GM23248 (cell line): Measurements from ENCODE around the gene MYO1E. TPM values are rescaled to one million over a fixed set of nuclear protein-coding genes. Genes with fewer than 3 reads are reported as not detected.

Experiments
- DNase-seq: peaks from one replicate; pipeline ENCODE4 v3.0.0-alpha.2; 2015
- H2AFZ ChIP-seq: fragments of 200-600 bp; sonication (generic); 2 replicates; pipeline ENCODE4 v1.6.1; 2016; ENCODE audit warnings: antibody characterized with exemption
- H3F3A ChIP-seq: fragments of 200-600 bp; sonication (generic); 2 replicates; pipeline ENCODE4 v1.6.1; 2016; ENCODE audit warnings: mild to moderate bottlenecking, antibody characterized with exemption, mixed run types; ENCODE audit not compliant: insufficient read depth
- H3K27ac ChIP-seq: fragments of 200-600 bp; sonication (generic); 2 replicates; pipeline ENCODE4 v1.5.1; 2016; ENCODE audit warnings: mild to moderate bottlenecking
- H3K27me3 ChIP-seq: fragments of 200-600 bp; sonication (generic); replicated peaks from 2 replicates; pipeline ENCODE4 v1.6.1; 2016; ENCODE audit warnings: mild to moderate bottlenecking; ENCODE audit not compliant: insufficient read depth
- H3K36me3 ChIP-seq: fragments of 200-600 bp; sonication (generic); 2 replicates; pipeline ENCODE4 v1.6.1; 2016; ENCODE audit warnings: low read depth, mild to moderate bottlenecking
- H3K4me1 ChIP-seq: fragments of 200-600 bp; sonication (generic); 2 replicates; pipeline ENCODE4 v1.6.1; 2016; ENCODE audit warnings: mild to moderate bottlenecking; ENCODE audit not compliant: insufficient read depth
- H3K4me2 ChIP-seq: fragments of 200-600 bp; sonication (generic); one replicate; pipeline ENCODE4 v1.6.1; 2016; ENCODE audit warnings: mild to moderate bottlenecking; ENCODE audit not compliant: unreplicated experiment
- H3K4me3 ChIP-seq: fragments of 200-600 bp; sonication (generic); 2 replicates; pipeline ENCODE4 v1.5.1; 2016; ENCODE audit warnings: mild to moderate bottlenecking
- H3K79me2 ChIP-seq: fragments of 200-600 bp; sonication (generic); 2 replicates; pipeline ENCODE4 v1.6.1; 2016; ENCODE audit warnings: mild to moderate bottlenecking; ENCODE audit not compliant: insufficient read depth
- H3K9ac ChIP-seq: fragments of 200-600 bp; sonication (generic); 2 replicates; pipeline ENCODE4 v1.6.1; 2016; ENCODE audit warnings: mild to moderate bottlenecking
- H3K9me2 ChIP-seq: fragments of 200-600 bp; sonication (generic); 2 replicates; pipeline ENCODE4 v1.6.1; 2016; ENCODE audit warnings: mixed run types, mild to moderate bottlenecking, moderate library complexity; ENCODE audit not compliant: insufficient read depth
- H3K9me3 ChIP-seq: fragments of 200-600 bp; sonication (generic); one replicate; pipeline ENCODE4 v1.6.1; 2017; ENCODE audit warnings: low read depth
- H4K20me1 ChIP-seq: fragments of 200-600 bp; sonication (generic); 2 replicates; pipeline ENCODE4 v1.6.0; 2016; ENCODE audit not compliant: insufficient read depth
- EZH2 ChIP-seq: fragments of 200-600 bp; sonication (generic); IDR thresholded peaks from 2 replicates; pipeline ENCODE4 v1.6.1; 2018; ENCODE audit warnings: antibody characterized with exemption, mild to moderate bottlenecking; ENCODE audit not compliant: insufficient read depth, poor library complexity, severe bottlenecking
- EZH2phosphoT487 ChIP-seq: fragments of 200-600 bp; sonication (generic); IDR thresholded peaks from 2 replicates; pipeline ENCODE4 v1.6.1; 2018; ENCODE audit warnings: antibody characterized with exemption, moderate library complexity, mild to moderate bottlenecking, low read depth; ENCODE audit not compliant: insufficient read depth
- WGBS, 2 experiments: methylation state at CpG; one replicate each; pipeline ENCODE4 v1.1.6; 2015 to 2017; ENCODE audit warnings: low lambda C conversion rate in 2 of 2, low coverage in 1 of 2; ENCODE audit errors: missing lambda C conversion rate in 2 of 2; 5-methylcytosine and 5-hydroxymethylcytosine counted together
- in situ Hi-C: fragments of 300-500 bp; cut with MboI; formaldehyde crosslinking; loops from 2 replicates; pipeline ENCODE4 v1.15.0; 2020
- polyA plus RNA-seq: library from polyadenylated mRNA; unstranded; fragments of >200 nt; fragmentation: Nextera tagmentation; extraction: Ambion mirVana; gene quantifications from 2 replicates; pipeline ENCODE4 v1.2.1, GENCODE V29; 2016
- total RNA-seq: library from RNA; depleted of rRNA; stranded (reverse); fragments of >200 nt; shearing (Covaris generic); gene quantifications from 2 replicates; pipeline ENCODE4 v1.2.3, GENCODE V29; 2014

Gene MYO1E
- total and polyA plus RNA-seq, 2 experiments from 2014 or later = 155 to 190 TPM

DNA sequence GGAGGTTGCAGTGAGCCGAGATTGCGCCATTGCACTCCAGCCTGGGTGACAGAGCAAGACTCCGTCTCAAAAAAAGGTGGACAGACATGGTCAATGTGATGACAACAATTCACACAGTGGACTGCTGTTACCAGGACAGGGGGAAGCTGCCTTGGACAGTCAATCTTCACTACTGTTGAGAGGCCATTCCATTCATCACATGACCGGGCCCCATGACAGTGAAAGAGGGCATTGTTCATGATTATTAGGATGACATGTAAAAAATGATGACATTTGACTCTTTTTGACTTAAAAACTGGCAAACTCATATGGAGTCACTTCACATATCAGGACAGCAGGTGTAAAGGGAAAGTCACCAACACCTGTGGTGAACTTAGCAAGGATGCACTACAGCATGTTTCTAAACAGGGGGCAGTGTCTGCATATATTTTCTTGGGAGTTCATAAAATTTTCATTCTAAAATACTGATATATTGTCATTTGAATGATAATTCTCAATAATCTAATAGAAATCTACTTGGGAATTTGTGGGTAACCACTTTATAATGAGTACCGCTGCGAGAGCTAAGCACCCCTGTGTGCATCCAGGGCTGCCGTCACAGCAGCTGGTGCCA, 200.3 kb downstream of the MYO1E start:
- Histone ChIP-seq H3K4me1 (peaks cover 63% of the 10 kb centered on the region), H3K9me3 (no peaks in the 10 kb centered on the region)

DNA sequence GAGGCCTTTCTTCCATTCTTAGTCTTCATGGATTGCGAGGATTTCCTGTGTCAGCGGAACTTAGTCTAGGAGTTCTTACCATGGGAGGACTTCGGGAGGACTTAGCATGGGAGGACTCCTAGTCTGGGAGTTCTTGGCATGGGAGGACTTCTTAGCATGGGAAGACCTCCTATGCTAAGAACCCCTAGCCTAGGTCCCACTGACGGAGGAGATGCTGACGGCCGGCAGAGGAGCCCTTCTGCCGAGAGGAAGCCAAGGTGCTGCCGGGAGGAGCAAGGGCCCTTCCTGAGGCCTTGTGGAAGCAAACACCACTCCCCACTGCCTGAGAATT, 201.6 kb downstream of the MYO1E start:
- Histone ChIP-seq H3K27me3 (no peaks in the 10 kb centered on the region), H3K4me2 (peak overlapping the region; percentile 71), H3K4me3 (no peak overlapping the region), H3K9me2 (no peaks in the 10 kb centered on the region), H3K4me1 (peaks cover 67% of the 10 kb centered on the region), H4K20me1 (no peaks in the 10 kb centered on the region), H3F3A (peaks cover 84% of the 10 kb centered on the region), H3K79me2 (peaks cover 11% of the 10 kb centered on the region; the same call in 1 of the 2 replicates), H3K9ac (peak overlapping the region; percentile 81), H3K27ac (peak overlapping the region; percentile 98), H3K36me3 (peaks cover 20% of the 10 kb centered on the region), H3K9me3 (no peaks in the 10 kb centered on the region), H2AFZ (no peak overlapping the region)
- WGBS, 2 experiments = 71% methylated on average over 8 of the region's 8 CpGs
- in situ Hi-C loops = no loop called here
- no peak for TF ChIP-seq EZH2
- TF ChIP-seq EZH2phosphoT487 = no peak
- no peak for DNase-seq

More for the DNA sequence above, 200.3 kb downstream of the MYO1E start:
- Histone ChIP-seq H3K4me3 (no peak overlapping the region), H3K9me2 (no peaks in the 10 kb centered on the region), H3K27ac (no peak overlapping the region), H3K79me2 (no peaks in the 10 kb centered on the region), H3K27me3 (no peaks in the 10 kb centered on the region), H3K9ac (no peak overlapping the region), H3F3A (peaks cover 94% of the 10 kb centered on the region), H2AFZ (no peak overlapping the region), H4K20me1 (no peaks in the 10 kb centered on the region), H3K4me2 (no peak overlapping the region), H3K36me3 (peaks cover 18% of the 10 kb centered on the region)
- WGBS, 2 experiments = 94 to 96% methylated on average over 7 of the region's 7 CpGs
- no peak for TF ChIP-seq EZH2phosphoT487
- no peak for TF ChIP-seq EZH2
- peak; percentile 16 for DNase-seq
- in situ Hi-C loops = no loop called here

DNA sequence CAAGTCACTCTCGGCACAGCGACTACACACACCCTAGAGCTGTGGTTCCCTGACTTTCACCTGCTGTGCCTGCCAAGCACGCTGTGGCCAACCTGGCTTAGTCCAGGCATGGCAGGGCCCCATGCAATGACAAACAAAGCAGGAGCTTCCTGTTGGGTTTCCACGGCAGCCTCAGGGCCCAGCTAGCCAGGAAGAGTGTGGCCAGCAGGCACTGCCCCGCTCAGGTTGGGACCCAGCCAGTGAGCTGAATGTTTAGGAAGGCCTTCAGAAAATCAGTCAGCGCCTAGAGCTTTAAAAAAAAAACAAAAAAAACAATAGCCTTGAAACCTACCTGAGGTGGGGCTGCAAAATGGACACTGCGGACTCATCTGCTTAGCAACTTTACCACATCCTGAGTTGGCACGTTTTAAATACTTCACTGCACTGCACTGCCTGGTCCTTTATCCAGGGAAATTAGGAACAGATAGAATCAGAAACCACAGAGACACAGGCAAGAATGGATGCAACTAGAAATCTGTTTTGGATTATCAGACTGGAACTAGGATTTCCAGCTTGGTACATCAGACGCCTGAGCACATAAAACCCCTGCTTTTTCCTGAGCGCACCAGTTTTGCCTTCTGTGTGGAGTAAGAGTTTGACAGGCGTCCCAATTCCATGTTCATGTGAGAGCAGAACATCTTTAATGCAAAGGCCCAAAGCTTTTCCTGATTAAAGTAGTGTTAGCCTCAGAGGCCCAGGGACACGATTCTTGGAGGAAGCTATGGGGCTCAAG, 202.2 kb downstream of the MYO1E start:
- Histone ChIP-seq H3K9me3 (no peaks in the 10 kb centered on the region), H2AFZ (no peak overlapping the region), H3K4me1 (peaks cover 67% of the 10 kb centered on the region), H3K27ac (peak overlapping the region; percentile 98), H4K20me1 (no peaks in the 10 kb centered on the region), H3K27me3 (no peaks in the 10 kb centered on the region), H3K4me3 (peak overlapping the region; percentile 7; the same call in 1 of the 2 replicates), H3K79me2 (peaks cover 11% of the 10 kb centered on the region; the same call in 1 of the 2 replicates), H3K9ac (peak overlapping the region; percentile 81), H3K36me3 (peaks cover 26% of the 10 kb centered on the region), H3K9me2 (no peaks in the 10 kb centered on the region), H3K4me2 (peak overlapping the region; percentile 71), H3F3A (peaks cover 79% of the 10 kb centered on the region)
- in situ Hi-C loops = no loop called here
- peak; percentile 93 for DNase-seq
- WGBS, 2 experiments = 4 to 5% methylated on average over 12 of the region's 12 CpGs
- no peak for TF ChIP-seq EZH2phosphoT487
- no peak for TF ChIP-seq EZH2

DNA sequence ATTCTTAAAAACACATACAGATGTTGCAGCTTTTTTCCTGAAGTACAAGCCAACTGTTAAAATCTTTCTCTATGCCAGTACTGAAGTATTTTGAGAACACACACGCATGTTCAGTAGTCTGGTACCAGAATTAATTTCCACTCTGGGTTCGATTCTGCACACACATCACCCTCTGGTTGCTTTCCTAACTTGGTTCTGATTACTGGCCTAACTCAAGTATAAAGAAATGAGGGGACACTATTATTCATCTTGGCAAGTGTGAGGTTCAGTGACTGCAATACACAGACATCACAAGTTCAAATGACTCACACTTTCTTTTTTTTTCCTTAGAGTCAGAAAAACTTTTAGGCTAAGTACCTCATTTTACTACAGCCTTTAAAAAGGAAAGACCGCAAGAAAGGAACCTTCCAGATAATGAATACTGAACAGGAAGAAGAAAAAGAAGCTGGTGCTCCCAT, 203.4 kb downstream of the MYO1E start:
- Histone ChIP-seq H3K4me3 (0 out of 2 replicates have a peak overlapping the region, but pooled peaks have one; percentile 7), H3K79me2 (peaks cover 15% of the 10 kb centered on the region; the same call in 1 of the 2 replicates), H3K4me2 (peak overlapping the region; percentile 71), H4K20me1 (no peaks in the 10 kb centered on the region), H3K9me3 (no peaks in the 10 kb centered on the region), H3K36me3 (peaks cover 30% of the 10 kb centered on the region), H3K27ac (peak overlapping the region; percentile 98), H3K9me2 (no peaks in the 10 kb centered on the region), H2AFZ (no peak overlapping the region), H3K9ac (peak overlapping the region; percentile 81), H3K27me3 (no peaks in the 10 kb centered on the region), H3K4me1 (peaks cover 57% of the 10 kb centered on the region), H3F3A (peaks cover 67% of the 10 kb centered on the region)
- in situ Hi-C loops = loop anchor here (10.0 kb wide), 1 partner anchor 326 kb away; no protein-coding TSS in a partner anchor
- peak; percentile 92 for DNase-seq
- TF ChIP-seq EZH2 (no peak), EZH2phosphoT487 (no peak)
- 4 to 7% methylated on average over 3 of the region's 3 CpGs for WGBS, 2 experiments
